ENCODE data around the gene MAP7D3.

The MAP7D3 gene

GRCh38 chrX:136205882-136206380, 45.3 kb downstream of the MAP7D3 start:
- no peak for DNase-seq (ENCODE audit: low spot score)

- DNase-seq (ENCODE audit: low spot score), result no peak
Observed at GRCh38 chrX:136204571-136204970, 46.6 kb downstream of the MAP7D3 start.

- no peak for DNase-seq (ENCODE audit: low spot score)
Observed at GRCh38 chrX:136203951-136204350, 47.2 kb downstream of the MAP7D3 start.

DNA sequence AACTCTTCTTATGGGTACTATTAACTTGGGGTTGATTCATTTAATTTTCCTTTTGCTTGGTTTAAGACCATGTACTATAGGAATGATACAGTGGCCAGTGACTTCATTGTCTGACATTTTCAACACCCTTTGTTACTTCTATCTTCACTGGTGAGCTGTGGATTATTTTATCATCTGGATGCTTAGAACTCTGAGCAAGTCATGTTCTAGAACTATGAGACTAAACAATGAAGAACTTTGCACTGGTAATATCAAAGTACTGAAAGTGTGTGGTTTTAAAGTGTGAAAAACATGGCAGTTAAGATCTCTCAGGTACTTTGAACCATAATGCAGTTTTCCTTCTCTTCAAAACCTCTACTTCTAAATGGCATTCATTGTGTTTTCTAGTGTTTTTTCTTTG, 47.8 kb downstream of the MAP7D3 start:
- DNase-seq (ENCODE audit: low spot score), result no peak

- no peak for DNase-seq (ENCODE audit: low spot score)
Observed at GRCh38 chrX:136202889-136203288, 48.3 kb downstream of the MAP7D3 start.

GRCh38 chrX:136201601-136202000, 49.6 kb downstream of the MAP7D3 start:
- DNase-seq (ENCODE audit: low spot score), result no peak

DNA sequence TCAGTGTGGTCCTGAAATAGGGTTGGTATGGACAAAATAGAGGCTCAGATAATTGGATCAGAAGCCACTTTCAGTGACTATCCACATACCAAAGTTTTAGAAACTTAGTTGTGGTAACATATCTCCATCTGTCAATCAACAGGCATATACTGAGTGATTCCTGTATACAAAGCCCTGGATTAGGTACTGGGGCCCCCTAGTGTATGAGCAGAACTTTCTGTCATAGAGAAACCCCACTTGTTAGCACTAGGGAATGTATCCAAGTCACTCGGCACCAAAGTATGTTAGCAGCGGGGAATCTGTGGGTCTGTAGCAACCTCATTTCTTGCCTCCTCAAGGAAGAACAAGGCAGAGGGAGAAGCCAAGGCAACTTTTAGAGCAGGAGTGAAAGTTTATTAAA, 50.7 kb downstream of the MAP7D3 start:
- peak; percentile 38 for DNase-seq (ENCODE audit: low spot score)

- no peak for DNase-seq (ENCODE audit: low spot score)
Observed at GRCh38 chrX:136199365-136199764, 51.8 kb downstream of the MAP7D3 start.

DNA sequence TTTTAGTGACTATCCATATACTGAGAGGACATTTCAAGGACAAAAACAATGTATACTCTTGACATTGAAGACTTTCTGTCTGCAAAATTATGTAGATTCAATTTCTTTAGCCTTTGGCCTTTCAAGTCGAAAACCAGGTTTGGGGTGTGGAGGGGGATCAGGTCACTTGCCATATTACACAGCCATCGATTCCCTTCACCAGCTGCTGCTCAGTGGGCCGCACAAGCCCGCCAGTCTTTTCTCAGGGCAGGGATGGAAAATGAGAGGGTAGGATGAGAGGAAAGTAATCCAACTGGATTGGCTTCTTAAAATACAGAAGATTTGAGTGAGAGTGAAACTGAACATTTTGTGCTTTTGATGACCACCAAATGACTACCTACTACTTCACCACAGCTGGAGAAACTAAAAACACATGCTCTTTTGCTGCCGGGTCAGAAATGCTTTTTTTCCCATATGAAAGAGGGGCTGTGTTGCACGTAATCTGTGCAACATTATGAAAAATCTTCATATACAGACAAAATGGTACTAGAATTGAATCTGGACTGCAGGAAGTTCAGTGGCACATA, 52.4 kb downstream of the MAP7D3 start:
- DNase-seq (ENCODE audit: low spot score), result no peak

GRCh38 chrX:136198010-136198409, 53.2 kb downstream of the MAP7D3 start:
- no peak for DNase-seq (ENCODE audit: low spot score)

- no peak for DNase-seq (ENCODE audit: low spot score)
Observed at GRCh38 chrX:136196691-136197155, 54.5 kb downstream of the MAP7D3 start.

GRCh38 chrX:136195247-136195646, 56.0 kb downstream of the MAP7D3 start:
- no peak for DNase-seq (ENCODE audit: low spot score)

GRCh38 chrX:136194536-136194935, 56.7 kb downstream of the MAP7D3 start:
- DNase-seq (ENCODE audit: low spot score), result no peak

DNA sequence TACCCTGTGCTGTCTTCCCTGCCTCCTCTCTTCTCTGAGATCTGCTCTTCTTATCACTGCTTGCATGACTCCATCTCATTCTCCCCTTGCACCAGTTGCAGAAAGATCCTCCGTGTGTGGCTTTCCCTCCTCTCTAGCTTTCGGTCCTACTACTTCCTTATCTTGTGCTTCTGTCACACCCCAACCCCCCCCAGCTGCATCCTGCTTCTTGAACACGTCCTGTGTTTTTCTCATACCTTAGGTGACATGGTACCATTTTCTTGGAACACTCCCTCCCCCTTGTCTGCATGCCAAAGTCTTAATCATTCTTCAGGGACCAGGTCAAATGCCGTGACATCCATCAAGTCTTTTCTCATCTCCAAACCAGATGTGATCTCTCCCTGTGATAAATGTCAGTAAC, 57.4 kb downstream of the MAP7D3 start:
- no peak for DNase-seq (ENCODE audit: low spot score)

- no peak for DNase-seq (ENCODE audit: low spot score)
Observed at GRCh38 chrX:136192839-136193414, 58.3 kb downstream of the MAP7D3 start.

GRCh38 chrX:136192135-136192534, 59.1 kb downstream of the MAP7D3 start:
- DNase-seq (ENCODE audit: low spot score), result no peak

DNA sequence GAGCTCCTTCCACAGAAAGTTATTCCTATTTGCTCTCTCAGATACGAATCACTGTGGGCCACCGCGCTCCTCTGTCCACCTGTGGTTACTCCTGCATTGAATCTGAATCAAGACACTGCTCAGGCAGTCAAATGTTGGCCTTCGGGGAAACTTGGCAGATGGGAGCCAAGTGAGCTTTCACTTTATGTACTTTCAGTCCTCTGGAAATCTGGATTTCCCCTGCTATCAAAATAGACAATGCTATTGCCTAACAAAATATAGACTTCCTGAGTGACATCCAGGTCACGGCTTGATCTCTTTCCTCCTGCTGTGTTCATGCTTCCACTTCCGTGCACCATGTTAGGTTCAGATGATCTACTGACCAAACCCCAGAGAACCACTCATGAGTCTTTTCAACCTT, 60.0 kb downstream of the MAP7D3 start:
- no peak for DNase-seq (ENCODE audit: low spot score)

- DNase-seq (ENCODE audit: low spot score), result no peak
Observed at GRCh38 chrX:136190038-136190713, 61.0 kb downstream of the MAP7D3 start.

DNA sequence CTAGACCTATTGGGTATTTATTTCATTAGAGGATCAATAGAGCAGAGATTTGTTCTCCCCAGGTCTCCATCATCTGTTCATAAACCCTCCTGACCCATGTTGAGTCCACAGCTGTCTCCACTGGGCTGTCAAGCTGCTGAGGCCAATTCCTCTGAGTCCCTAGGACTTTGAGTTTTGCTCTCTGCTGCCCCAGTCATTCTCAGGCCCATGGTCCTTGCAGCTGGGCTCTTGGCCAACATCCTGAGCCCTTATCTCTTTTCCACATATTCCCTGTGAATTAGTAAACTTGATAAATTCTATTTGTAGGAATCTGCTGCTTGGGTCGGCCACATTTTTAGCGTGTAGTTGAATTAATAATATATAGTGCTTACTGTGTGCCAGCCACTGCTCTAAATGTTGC, 62.0 kb downstream of the MAP7D3 start:
- no peak for DNase-seq (ENCODE audit: low spot score)

GRCh38 chrX:136186023-136186413, 65.2 kb downstream of the MAP7D3 start:
- DNase-seq (ENCODE audit: low spot score), result no peak

DNA sequence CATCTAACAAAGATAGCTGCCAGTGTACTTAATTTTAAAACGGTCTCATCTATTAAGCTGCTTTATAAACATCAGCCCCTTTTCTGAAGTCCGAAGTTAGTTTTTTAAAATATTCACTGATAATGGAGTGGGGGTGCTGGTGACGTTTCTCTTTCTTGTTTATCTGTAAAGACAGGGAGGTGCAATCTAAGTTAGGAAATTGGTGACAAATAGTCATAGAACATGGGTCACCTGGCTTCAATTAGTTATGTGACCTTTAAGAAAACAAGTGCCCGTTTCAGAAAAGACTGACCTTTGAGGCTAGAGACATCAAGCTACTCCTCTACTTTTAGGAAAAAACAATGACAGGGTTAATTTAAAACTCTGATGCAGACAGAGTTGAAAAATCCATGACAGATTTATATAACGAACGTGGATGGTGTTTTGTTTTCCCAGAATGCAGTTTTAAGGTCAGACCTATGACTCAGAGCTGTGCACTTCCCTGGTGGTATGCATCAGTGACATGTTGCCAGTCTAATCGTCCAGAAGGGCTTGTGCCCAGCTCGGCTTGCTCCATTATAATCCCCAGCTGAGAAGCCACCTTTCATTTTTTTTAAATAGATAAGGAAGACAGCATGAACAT, 65.7 kb downstream of the MAP7D3 start:
- DNase-seq (ENCODE audit: low spot score), result no peak

GRCh38 chrX:136183917-136184316, 67.3 kb downstream of the MAP7D3 start:
- no peak for DNase-seq (ENCODE audit: low spot score)

- no peak for DNase-seq (ENCODE audit: low spot score)
Observed at GRCh38 chrX:136183172-136183571, 68.0 kb downstream of the MAP7D3 start.

All from iPS-NIHi11 (cell line).